Gastrocnemius medialis (tissue), 4 donors: ENCODE measurements around the gene MYO7A.

Experiments used
- POLR2A ChIP-seq, 2 donors: fragments of 450-650 bp; IDR thresholded peaks; one replicate each; pipeline ENCODE4 v1.6.1; 2017; ENCODE audit warnings: antibody characterized with exemption in 2 of 2, mild to moderate bottlenecking in 2 of 2, moderate library complexity in 2 of 2
- TF ChIP-seq, protein P1 (sequence below), 5 experiments: fragments of 450-650 bp in 3 of 5; fragments of 200-600 bp in 2 of 5; sonication (generic) in 2 of 5; IDR thresholded peaks in 4 of 5; conservative IDR thresholded peaks in 1 of 5; 1 replicate in 4 of 5; 2 replicates in 1 of 5; pipeline ENCODE4 v1.5.1; 2016 to 2019; ENCODE audit warnings: antibody characterized with exemption in 5 of 5, mild to moderate bottlenecking in 3 of 5, moderate library complexity in 3 of 5

DNA sequence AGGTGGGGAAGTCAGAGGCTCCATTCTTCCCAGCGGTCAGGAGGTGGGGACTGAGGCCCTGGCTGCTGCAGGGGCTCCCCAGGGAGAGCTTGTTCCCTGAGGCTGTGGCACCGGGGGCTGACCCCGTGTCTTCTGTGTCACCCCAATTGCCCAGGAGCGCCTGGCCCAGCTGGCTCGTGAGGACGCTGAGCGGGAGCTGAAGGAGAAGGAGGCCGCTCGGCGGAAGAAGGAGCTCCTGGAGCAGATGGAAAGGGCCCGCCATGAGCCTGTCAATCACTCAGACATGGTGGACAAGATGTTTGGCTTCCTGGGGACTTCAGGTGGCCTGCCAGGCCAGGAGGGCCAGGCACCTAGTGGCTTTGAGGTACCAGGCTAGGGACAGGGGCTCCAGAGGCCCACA, 53.2 kb downstream of the MYO7A start:
- TF ChIP-seq, protein P1, sequence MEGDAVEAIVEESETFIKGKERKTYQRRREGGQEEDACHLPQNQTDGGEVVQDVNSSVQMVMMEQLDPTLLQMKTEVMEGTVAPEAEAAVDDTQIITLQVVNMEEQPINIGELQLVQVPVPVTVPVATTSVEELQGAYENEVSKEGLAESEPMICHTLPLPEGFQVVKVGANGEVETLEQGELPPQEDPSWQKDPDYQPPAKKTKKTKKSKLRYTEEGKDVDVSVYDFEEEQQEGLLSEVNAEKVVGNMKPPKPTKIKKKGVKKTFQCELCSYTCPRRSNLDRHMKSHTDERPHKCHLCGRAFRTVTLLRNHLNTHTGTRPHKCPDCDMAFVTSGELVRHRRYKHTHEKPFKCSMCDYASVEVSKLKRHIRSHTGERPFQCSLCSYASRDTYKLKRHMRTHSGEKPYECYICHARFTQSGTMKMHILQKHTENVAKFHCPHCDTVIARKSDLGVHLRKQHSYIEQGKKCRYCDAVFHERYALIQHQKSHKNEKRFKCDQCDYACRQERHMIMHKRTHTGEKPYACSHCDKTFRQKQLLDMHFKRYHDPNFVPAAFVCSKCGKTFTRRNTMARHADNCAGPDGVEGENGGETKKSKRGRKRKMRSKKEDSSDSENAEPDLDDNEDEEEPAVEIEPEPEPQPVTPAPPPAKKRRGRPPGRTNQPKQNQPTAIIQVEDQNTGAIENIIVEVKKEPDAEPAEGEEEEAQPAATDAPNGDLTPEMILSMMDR (IDR thresholded peaks at IDR 0.05 in 4 of 5, conservative IDR thresholded peaks at IDR 0.05 in 1 of 5) = no peak
- TF ChIP-seq POLR2A (IDR thresholded peaks at IDR 0.05) = no peak
